H1 (cell line): ENCODE results near the gene ZNF75A. TPM values are rescaled to one million over a fixed set of nuclear protein-coding genes. Genes with fewer than 3 reads are reported as not detected.

Source experiments
- JUND ChIP-seq: IDR thresholded peaks from 2 replicates; pipeline ENCODE4 v1.6.1; 2011; ENCODE audit warnings: mild to moderate bottlenecking, improper control_type of control experiment, low read length
- SRF ChIP-seq: IDR thresholded peaks from 2 replicates; pipeline ENCODE4 v1.6.1; 2011; ENCODE audit warnings: mild to moderate bottlenecking, low read depth, low read length, moderate library complexity
- polyA plus RNA-seq, 7 experiments: library from polyadenylated mRNA; depleted of rRNA in 3 of 7; stranded (reverse) in 5 of 7; unstranded in 2 of 7; fragments of >200 nt in 5 of 7; fragments of 200-250 nt in 2 of 7; gene quantifications; 1 replicate in 5 of 7; 2 replicates in 1 of 7; 4 replicates in 1 of 7; pipeline versions ENCODE4 v1.2.1 to v1.2.3, GENCODE V29; 2011 to 2013; ENCODE audit warnings: missing spikeins in 2 of 7, mixed read lengths in 2 of 7
- total RNA-seq: library from RNA; stranded (reverse); fragmentation: NEBNext Ultra II Directional; extraction: Animal tissue kit (Norgen Biotek cat#: 25700); gene quantifications from 2 replicates; pipeline ENCODE4 v1.2.1, GENCODE V29; 2021

The ZNF75A gene
- total and polyA plus RNA-seq, 2 of the 8 experiments (the other 6 are each of a cell fraction or from before 2014, with no cell fraction given) = 9.3 to 30.0 TPM

GRCh38 chr16:3276679-3277078 is 28.6 kb upstream of the ZNF75A start (continued):
- no peak for TF ChIP-seq JUND
- TF ChIP-seq SRF = no peak
- TF ChIP-seq, all 59 proteins: peak for 0
